Pancreas (tissue), 10 donors: ENCODE measurements around the gene CLASRP. TPM values are rescaled to one million over a fixed set of nuclear protein-coding genes. Genes with fewer than 3 reads are reported as not detected.

ENCODE experiments used
- ATAC-seq, 4 donors: fragments of 200-7000 bp; cut with Tn5 transposase; one replicate each; pipeline versions ENCODE4 v1.8.0 to v1.9.1; 2020; ENCODE audit warnings: mild to moderate bottlenecking in 4 of 4, moderate library complexity in 4 of 4
- DNase-seq, 6 donors: peaks; one replicate each; pipeline ENCODE4 v3.0.0-alpha.2; 2020
- FAIRE-seq: peaks from 2 replicates; lab custom pipeline; 2012; peaks lifted over from hg19 to GRCh38; lab: Jason Lieb, UNC
- H3K27ac ChIP-seq, 4 donors: fragments of 200-600 bp; sonication (generic); 1 replicate in 3 of 4; 2 replicates in 1 of 4; pipeline versions ENCODE4 v1.5.0 to v1.8.0; 2020
- H3K27me3 ChIP-seq, 4 donors: fragments of 200-600 bp; one replicate each; pipeline ENCODE4 v1.8.0; 2021
- H3K36me3 ChIP-seq, 3 donors: fragments of 200-600 bp; sonication (generic) in 1 of 3; one replicate each; pipeline versions ENCODE4 v1.5.0 to v1.8.0; 2020 to 2021
- H3K4me1 ChIP-seq, 3 donors: fragments of 200-600 bp; one replicate each; pipeline ENCODE4 v1.8.0; 2021
- H3K4me3 ChIP-seq, 4 donors: fragments of 200-600 bp; sonication (generic) in 2 of 4; one replicate each; pipeline versions ENCODE4 v1.5.0 to v1.8.0; 2020 to 2021
- H3K9me3 ChIP-seq, 4 donors: fragments of 200-600 bp; one replicate each; pipeline ENCODE4 v1.8.0; 2021
- WGBS, 2 donors: extraction: QIAGEN DNeasy Blood & Tissue Kit; methylation state at CpG; one replicate each; pipeline ENCODE4 v1.1.7; 2013; 5-methylcytosine and 5-hydroxymethylcytosine counted together
- intact Hi-C, 3 donors: fragments of 100-400 bp; cut with DNase I; formaldehyde crosslinking; loops; one replicate each; pipeline versions ENCODE4 v1.11.1 to v1.14.2; 2022
- polyA plus RNA-seq, 2 donors: library from polyadenylated mRNA; stranded (reverse); fragments of 200-250 nt; gene quantifications; one replicate each; pipeline ENCODE4 v1.2.3, GENCODE V29; 2013
- total RNA-seq, 6 donors: library from RNA; stranded (reverse); fragmentation: NEBNext Ultra II Directional in 4 of 6; extraction: Animal tissue kit (Norgen Biotek cat#: 25700) in 4 of 6; gene quantifications; one replicate each; pipeline versions ENCODE4 v1.2.1 to v1.2.4, GENCODE V29; 2021 to 2023
- TF ChIP-seq, protein P1 (sequence below), 4 donors: fragments of 200-600 bp; sonication (generic) in 3 of 4; IDR thresholded peaks; one replicate each; pipeline versions ENCODE4 v1.5.0 to v1.8.0; 2021; ENCODE audit warnings: antibody characterized with exemption in 4 of 4
- donor health status: healthy with polysubstance abuse.
- donor health status: DM: no; HTN: no; CAD: no; lungs with moderate emphysema.
- donor health status: DM: no; HTN: no; CAD: no.
- donor health status: control.
- donor health status: control.
- donor health status: Bipolar disorder and iron deficiency.
- donor health status: DM: yes; HTN: yes; CAD: no.
- donor health status: DM: no; HTN: no; CAD: no.
- donor health status: DM: no; HTN: no; CAD: no.
- donor health status: DM: yes; HTN: yes; CAD: no.

The CLASRP gene
- total and polyA plus RNA-seq, 8 donors = 34.8 to 244 (median 51.9) TPM

DNA sequence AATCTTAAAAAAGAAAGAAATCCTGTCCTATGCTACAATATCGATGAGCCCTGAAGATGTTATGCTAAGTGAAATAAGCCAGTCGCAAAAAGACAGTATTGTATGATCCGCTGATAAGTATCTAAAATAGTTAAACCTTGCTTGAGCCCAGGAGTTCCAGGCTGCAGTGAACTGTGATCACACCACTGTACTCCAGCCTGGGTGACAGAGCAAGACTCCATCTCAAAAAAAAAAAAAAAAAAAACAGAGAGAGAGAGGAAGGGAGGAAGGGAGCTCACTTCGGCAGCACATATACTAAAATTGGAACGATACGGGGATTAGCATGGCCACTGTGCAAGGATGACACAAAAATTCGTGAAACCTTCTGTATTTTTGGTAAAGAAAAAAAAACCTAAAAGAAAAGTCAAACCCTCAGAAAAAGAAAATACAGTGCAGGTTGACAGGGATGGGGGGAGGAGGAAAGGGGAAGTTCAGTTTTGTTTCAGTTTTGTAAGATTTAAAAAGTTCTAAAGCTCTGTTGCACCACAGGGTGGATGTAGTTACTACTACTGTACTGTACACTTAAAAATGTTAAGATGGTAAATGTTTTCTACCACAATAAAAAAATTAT lies 8.4 kb downstream of the CLASRP start:
- WGBS, 2 donors = 87% methylated on average over 7 of the region's 7 CpGs
- DNase-seq = no peak
- peaks cover 11 to 45% (median 28%) of the 10 kb centered on the region in 3 donors for H3K4me1 ChIP-seq
- no peak overlapping the region for H3K4me3 ChIP-seq
- TF ChIP-seq, protein P1, sequence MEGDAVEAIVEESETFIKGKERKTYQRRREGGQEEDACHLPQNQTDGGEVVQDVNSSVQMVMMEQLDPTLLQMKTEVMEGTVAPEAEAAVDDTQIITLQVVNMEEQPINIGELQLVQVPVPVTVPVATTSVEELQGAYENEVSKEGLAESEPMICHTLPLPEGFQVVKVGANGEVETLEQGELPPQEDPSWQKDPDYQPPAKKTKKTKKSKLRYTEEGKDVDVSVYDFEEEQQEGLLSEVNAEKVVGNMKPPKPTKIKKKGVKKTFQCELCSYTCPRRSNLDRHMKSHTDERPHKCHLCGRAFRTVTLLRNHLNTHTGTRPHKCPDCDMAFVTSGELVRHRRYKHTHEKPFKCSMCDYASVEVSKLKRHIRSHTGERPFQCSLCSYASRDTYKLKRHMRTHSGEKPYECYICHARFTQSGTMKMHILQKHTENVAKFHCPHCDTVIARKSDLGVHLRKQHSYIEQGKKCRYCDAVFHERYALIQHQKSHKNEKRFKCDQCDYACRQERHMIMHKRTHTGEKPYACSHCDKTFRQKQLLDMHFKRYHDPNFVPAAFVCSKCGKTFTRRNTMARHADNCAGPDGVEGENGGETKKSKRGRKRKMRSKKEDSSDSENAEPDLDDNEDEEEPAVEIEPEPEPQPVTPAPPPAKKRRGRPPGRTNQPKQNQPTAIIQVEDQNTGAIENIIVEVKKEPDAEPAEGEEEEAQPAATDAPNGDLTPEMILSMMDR (IDR thresholded peaks at IDR 0.05) = no peak
- ATAC-seq = no peak
- no peak for FAIRE-seq
- no peaks in the 10 kb centered on the region for H3K9me3 ChIP-seq
- no peaks in the 10 kb centered on the region for H3K27me3 ChIP-seq
- H3K36me3 ChIP-seq = peaks cover 0 to 21% (median 9%) of the 10 kb centered on the region in 3 donors
- intact Hi-C loops = no loop called here
- H3K27ac ChIP-seq = no peak overlapping the region

GRCh38 chr19:45049073-45049736 lies 10.4 kb downstream of the CLASRP start:
- FAIRE-seq (no peak), ATAC-seq (peak; percentile 59 to 79 (median 70)), DNase-seq (peak in 5 of 6 donors; percentile 55 to 79 (median 67))
- Histone ChIP-seq H3K4me1 (peaks cover 11 to 45% (median 28%) of the 10 kb centered on the region in 3 donors), H3K27ac (no peak overlapping the region), H3K36me3 (peaks cover 0 to 21% (median 2%) of the 10 kb centered on the region in 3 donors), H3K9me3 (no peaks in the 10 kb centered on the region), H3K27me3 (no peaks in the 10 kb centered on the region), H3K4me3 (no peak overlapping the region)
- intact Hi-C loops = no loop called here
- TF ChIP-seq, protein P1 (IDR thresholded peaks at IDR 0.05) = no peak
- WGBS, 2 donors = 44 to 46% methylated on average over 8 of the region's 8 CpGs

DNA sequence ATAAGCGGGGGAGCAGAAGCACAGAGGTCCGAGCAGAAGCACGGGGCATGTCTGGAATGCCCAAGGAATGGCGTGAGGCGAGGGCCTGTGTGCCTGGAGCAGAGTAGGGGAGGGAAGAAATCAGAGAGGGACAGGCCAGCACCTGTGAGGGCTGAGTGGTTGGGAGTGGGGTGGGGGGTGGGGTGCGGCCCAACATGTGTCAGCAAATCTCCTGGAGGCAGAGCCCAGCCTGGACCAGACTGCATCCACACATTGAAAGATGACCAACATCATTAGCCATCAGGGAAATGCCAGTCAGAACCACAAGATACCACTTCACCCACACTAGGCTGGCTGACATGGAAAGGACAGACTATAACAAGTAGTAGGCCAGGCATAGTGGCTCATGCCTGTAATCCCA lies 11.2 kb downstream of the CLASRP start:
- 88 to 93% methylated on average over 6 of the region's 6 CpGs for WGBS, 2 donors
- FAIRE-seq (no peak), ATAC-seq (no peak), DNase-seq (no peak)
- H3K4me1 ChIP-seq = peaks cover 11 to 40% (median 28%) of the 10 kb centered on the region in 3 donors
- intact Hi-C loops = loop anchor here in 1 of 3 donors (10.0 kb wide), 1 partner anchor 145 kb away; the partner anchor contains the start of gene APOE
- no peak overlapping the region for H3K4me3 ChIP-seq
- H3K27me3 ChIP-seq = no peaks in the 10 kb centered on the region
- no peak overlapping the region for H3K27ac ChIP-seq
- no peaks in the 10 kb centered on the region for H3K9me3 ChIP-seq
- TF ChIP-seq, protein P1 (IDR thresholded peaks at IDR 0.05) = no peak
- peaks cover 0 to 21% (median 0%) of the 10 kb centered on the region in 3 donors for H3K36me3 ChIP-seq

GRCh38 chr19:45051929-45052579 lies 13.2 kb downstream of the CLASRP start:
- intact Hi-C loops = loop anchor here in 1 of 3 donors (10.0 kb wide), 1 partner anchor 147 kb away; the partner anchor contains the start of gene APOE
- 65 to 72% methylated on average over 9 of the region's 9 CpGs for WGBS, 2 donors
- TF ChIP-seq, protein P1 (IDR thresholded peaks at IDR 0.05) = no peak
- H3K36me3 ChIP-seq = peaks cover 3 to 33% (median 8%) of the 10 kb centered on the region in 3 donors
- peaks cover 5 to 22% (median 13%) of the 10 kb centered on the region in 3 donors for H3K4me1 ChIP-seq
- H3K27ac ChIP-seq = no peak overlapping the region
- no peak for DNase-seq
- H3K9me3 ChIP-seq = no peaks in the 10 kb centered on the region
- FAIRE-seq = no peak
- no peaks in the 10 kb centered on the region for H3K27me3 ChIP-seq
- H3K4me3 ChIP-seq = no peak overlapping the region
- ATAC-seq = peak in 1 of 4 donors; percentile 22
